Subcutaneous adipose tissue (tissue), 4 donors: ENCODE data around the gene RTN1. TPM values are rescaled to one million over a fixed set of nuclear protein-coding genes. Genes with fewer than 3 reads are reported as not detected.

ENCODE experiments used
- total RNA-seq, 4 donors: library from RNA; depleted of rRNA; stranded (reverse); fragments of >200 nt; gene quantifications; one replicate each; pipeline ENCODE4 v1.1.0, GENCODE V29; 2016
- TF ChIP-seq, protein P1 (sequence below): fragments of 450-650 bp; IDR thresholded peaks from one replicate; pipeline ENCODE4 v1.5.1; 2016; ENCODE audit warnings: low read depth, mild to moderate bottlenecking, control low read depth, antibody characterized with exemption, moderate library complexity

Gene RTN1
- total RNA-seq, 4 donors from 2014 or later = 30.5 to 92.9 (median 49.8) TPM

DNA sequence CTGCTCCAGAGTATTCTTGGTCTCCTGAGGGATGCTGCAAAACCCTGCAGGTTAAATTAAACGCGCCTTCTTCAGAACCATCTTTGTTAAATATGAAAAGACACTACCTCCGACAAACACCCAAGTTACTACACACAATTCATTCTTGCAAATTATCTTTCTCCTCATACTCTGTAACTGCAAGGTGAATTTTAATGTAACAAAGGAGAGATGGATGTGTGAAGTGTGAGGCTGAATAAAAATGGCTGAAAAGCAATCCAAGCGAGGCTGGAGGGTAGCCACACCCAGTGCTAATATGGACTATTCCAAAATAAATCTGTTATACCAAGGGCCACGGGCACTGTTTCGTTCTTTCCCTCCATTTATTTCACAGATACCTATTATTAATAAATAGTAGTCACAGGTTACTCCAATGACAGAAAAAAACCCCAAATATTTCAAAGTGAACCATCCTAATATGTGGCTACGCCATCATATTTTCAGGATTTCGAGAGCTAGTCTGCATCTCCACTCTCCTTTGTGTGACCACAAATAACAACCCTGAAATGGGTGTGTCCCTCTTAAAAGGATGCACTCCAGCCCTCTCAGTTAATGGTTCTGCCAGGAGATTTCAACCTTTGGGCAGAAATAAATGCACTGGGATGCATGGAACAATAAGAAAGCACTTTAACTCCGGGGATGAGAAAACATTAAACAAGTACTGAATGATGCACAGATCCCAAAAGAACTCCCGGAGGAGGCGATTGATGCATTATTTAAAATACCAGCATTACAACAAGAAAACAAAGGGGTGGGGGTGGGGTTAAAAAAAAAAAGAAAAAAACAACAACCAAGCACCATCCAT is 240.9 kb downstream of the RTN1 start:
- TF ChIP-seq, protein P1, sequence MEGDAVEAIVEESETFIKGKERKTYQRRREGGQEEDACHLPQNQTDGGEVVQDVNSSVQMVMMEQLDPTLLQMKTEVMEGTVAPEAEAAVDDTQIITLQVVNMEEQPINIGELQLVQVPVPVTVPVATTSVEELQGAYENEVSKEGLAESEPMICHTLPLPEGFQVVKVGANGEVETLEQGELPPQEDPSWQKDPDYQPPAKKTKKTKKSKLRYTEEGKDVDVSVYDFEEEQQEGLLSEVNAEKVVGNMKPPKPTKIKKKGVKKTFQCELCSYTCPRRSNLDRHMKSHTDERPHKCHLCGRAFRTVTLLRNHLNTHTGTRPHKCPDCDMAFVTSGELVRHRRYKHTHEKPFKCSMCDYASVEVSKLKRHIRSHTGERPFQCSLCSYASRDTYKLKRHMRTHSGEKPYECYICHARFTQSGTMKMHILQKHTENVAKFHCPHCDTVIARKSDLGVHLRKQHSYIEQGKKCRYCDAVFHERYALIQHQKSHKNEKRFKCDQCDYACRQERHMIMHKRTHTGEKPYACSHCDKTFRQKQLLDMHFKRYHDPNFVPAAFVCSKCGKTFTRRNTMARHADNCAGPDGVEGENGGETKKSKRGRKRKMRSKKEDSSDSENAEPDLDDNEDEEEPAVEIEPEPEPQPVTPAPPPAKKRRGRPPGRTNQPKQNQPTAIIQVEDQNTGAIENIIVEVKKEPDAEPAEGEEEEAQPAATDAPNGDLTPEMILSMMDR = no peak

- TF ChIP-seq, protein P1 = no peak
These were observed 243.5 kb downstream of the RTN1 start for GRCh38 chr14:59627011-59627520.

GRCh38 chr14:59622631-59623030 is 247.9 kb downstream of the RTN1 start:
- TF ChIP-seq, protein P1 = no peak

GRCh38 chr14:59619061-59619460 is 251.5 kb downstream of the RTN1 start:
- TF ChIP-seq, protein P1 = no peak

GRCh38 chr14:59601056-59601455 is 269.5 kb downstream of the RTN1 start:
- TF ChIP-seq, protein P1 = no peak

DNA sequence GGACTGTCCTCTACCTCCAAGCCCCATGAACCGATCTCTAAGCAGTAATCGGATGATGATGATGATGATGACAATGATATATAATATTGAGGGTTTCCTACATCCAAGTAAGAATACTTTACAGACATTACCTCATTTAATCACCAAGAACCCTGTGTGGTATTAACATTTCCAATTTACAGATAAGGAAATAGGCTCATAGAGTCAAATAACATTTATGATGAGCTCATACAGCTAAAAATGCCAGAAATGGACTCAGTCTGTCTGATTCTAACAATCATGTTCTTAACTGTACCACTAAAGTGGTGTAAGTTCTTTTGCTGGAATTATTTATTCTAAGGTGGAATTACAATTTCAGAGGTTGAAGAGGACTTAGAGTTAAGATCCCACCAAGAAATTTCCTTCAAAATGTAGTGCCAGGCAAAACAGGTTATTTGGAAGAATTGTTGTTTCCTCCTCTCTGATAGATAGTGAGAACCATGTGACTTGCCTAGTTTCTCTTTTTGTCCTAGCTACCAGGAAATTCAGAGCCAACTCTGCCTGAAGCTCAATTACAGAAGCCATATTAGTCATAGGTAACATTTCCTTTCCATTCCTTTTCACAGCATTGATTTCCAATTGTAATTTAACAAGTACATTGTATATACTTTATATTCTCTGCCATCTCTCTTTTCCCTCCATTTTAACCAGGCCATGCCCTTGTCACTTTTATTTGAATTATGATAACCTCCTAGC is 270.2 kb downstream of the RTN1 start:
- TF ChIP-seq, protein P1 = no peak

DNA sequence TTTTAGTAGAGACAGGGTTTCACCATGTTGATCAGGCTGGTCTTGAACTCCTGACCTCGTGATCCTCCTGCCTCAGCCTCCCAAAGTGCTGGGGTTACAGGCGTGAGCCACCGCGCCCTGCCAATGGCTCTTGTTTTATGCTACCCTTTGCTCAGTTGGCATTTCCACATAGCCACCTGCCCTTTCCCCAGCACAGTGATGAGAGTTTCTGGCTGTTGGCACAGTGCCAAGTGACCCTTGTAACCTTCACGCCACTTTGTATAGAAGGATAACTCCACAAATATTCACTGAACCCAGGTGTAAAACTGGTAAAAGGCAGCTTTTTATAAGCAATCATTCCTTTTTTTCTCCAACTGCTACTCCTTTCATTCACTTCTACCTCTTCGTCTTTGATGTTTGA is 275.5 kb downstream of the RTN1 start:
- TF ChIP-seq, protein P1 = no peak
